NCI-H526 treated with DMSO at 0.1 percent for 48 hours (cell line): ENCODE measurements around the gene GAREM2.

ENCODE experiments used
- DNase-seq: peaks from one replicate; lab custom pipeline; 2025; lab: John Stamatoyannopoulos, UW

Gene GAREM2

DNA sequence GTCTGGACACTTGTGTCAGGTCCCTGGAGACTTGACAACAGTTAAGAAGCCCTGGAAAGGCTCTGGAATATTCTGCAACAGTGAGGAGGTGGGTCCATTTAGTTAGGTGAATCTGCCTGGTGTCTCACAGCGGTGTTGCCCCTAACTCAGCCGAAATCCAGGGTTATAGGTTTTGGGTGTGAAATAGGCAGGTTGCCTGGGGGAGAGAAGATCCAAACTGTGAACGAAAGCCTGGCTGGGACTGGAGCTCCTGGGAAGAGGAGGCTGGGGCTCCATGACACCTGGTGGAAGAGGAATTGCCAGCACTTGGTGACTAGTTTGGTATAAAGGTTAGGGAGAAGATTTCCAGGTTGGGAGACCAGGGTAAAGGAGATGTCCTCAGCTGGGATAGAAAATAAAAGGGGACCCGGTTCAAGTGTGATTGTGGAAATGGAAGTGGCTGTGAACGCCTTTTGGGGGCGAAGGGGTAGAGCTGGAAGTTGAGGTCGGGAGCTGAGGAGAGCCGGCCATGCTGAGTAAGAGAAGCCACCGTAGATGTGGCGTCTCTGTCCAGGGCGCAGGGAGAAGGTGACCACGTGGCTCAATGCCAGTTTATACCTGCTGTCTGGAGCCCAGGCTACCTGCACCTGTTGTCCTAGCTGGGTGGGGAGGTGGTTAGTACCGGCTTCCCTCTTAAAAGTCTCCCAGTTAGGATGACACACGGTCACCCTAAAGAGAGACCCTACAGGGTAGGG, 3.0 kb upstream of the GAREM2 start:
- no peak for DNase-seq

GRCh38 chr2:26170795-26171194, 2.1 kb upstream of the GAREM2 start:
- no peak for DNase-seq

DNA sequence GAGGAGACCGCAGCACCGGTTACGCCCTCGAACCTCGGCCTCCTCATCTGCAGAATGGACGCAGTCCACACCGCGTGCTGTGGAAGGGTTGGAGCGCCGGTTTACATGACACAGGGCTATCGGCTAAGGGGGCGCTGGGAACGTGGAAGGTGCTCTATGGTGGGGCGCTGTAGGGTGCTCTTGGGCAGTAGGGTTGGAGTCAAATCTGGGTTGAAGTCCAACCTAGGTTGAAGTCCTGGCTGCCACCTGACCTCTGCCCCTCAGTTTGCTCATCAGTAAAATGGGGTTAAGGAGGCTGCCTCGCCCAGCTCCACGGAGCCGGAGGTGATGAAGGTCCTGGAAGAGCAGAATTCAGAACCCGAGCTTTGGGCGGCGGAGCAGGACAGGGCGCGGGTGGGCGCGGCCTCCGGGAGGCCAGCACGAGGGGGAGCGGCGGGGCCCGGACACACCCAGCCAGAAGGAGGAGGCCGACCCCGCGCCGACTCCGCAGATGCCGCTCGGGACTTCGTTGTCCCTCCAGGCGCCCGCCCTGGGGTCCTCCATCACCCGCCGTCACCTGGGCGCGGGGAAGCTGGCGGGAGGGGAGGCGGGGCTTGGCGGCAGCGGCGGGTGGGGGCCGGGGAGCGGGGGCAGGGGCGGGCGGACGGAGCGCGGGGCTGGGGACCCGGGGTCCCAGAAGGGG, 558 bp upstream of the GAREM2 start:
- no peak for DNase-seq

- no peak for DNase-seq
Observed at GRCh38 chr2:26173776-26174482, 1.0 kb downstream of the GAREM2 start.

GRCh38 chr2:26174691-26175465, 2.0 kb downstream of the GAREM2 start:
- no peak for DNase-seq

- no peak for DNase-seq
Observed at GRCh38 chr2:26175466-26176278, 2.8 kb downstream of the GAREM2 start.

GRCh38 chr2:26176279-26176615, 3.4 kb downstream of the GAREM2 start:
- DNase-seq = no peak

- DNase-seq = no peak
Observed at GRCh38 chr2:26177122-26177521, 4.2 kb downstream of the GAREM2 start.

- no peak for DNase-seq
Observed at GRCh38 chr2:26178246-26178645, 5.4 kb downstream of the GAREM2 start.

GRCh38 chr2:26178746-26179436, 6.0 kb downstream of the GAREM2 start:
- no peak for DNase-seq

DNA sequence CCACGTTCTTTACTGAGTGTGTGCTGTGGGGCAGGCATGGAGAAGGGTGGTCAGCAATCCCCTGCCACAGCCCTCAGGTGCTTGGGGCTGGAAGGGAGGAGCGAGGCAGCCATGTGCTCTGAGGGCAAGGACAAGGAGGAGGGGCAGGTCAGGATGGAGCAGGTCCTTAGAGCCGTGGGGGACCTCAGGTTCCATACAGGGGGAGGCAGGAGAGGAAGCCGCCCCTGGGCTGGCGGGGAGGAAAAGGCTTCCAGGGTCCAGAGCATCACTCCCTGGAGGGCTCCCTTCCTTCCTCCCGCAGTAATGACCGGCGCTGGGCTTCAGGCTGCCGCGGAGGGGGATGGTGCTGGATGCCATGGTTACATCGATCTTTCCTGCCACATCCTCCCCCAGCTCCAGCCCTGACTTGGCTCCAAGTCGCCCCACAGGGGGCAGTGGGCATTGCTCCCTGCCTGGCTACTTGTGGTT, 6.6 kb downstream of the GAREM2 start:
- DNase-seq = no peak

DNA sequence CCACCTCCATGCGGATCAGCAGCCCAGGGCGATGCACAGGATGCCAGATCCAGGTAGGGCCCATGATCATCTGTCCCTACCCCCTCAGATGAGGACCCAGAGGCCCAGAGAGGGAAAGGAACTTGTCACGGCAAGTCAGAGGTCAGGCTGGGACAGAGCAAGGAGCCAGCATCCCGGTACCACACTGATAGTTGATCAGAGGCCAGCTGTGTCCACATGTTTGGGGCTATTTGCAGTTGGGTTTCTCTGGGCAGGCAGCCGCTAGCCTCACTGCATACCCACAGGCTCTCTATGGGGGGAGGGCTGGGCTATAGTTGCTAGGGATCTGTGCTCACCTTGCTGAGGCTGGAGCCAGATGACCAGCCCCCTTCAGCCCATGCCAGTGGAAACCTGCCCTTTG, 9.6 kb downstream of the GAREM2 start:
- no peak for DNase-seq

DNA sequence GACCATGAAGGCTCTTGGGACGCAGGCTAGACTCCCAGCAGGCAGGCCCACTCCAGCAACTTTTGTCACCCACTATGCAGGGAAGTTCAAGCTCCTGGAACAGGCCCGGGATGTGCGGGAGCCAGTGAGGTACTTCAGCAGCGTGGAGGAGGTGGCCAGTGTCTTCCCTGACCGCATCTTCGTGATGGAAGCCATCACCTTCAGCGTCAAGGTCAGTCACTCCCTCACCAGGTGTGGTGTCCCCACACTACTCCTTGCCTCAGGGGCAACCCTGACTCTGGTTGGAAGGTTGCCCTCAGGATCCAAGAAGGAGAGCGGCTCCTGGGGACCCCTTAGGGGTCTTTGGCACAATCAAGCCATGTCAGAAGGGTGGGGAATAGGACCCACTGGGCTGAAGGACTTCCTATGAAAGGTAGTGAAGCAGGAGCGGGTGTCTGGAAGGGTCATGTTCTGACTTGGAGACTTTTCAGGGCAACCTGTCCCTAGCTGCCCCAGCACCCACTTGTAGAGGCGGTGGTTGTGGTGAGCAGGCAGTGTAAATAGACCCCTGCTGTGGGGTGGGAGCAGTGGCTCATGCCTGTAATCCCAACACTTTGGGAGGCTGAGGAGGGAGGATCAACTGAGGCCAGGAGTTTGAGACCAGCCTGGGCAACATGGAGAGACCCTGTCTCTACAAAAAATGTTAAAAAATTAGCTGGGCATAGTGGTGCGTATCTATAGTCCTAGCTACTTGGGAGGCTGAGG, 10.2 kb downstream of the GAREM2 start:
- no peak for DNase-seq

- no peak for DNase-seq
Observed at GRCh38 chr2:26184121-26184520, 11.2 kb downstream of the GAREM2 start.

GRCh38 chr2:26184555-26185303, 11.8 kb downstream of the GAREM2 start:
- no peak for DNase-seq

- DNase-seq = no peak
Observed at GRCh38 chr2:26185304-26185928, 12.5 kb downstream of the GAREM2 start.

DNA sequence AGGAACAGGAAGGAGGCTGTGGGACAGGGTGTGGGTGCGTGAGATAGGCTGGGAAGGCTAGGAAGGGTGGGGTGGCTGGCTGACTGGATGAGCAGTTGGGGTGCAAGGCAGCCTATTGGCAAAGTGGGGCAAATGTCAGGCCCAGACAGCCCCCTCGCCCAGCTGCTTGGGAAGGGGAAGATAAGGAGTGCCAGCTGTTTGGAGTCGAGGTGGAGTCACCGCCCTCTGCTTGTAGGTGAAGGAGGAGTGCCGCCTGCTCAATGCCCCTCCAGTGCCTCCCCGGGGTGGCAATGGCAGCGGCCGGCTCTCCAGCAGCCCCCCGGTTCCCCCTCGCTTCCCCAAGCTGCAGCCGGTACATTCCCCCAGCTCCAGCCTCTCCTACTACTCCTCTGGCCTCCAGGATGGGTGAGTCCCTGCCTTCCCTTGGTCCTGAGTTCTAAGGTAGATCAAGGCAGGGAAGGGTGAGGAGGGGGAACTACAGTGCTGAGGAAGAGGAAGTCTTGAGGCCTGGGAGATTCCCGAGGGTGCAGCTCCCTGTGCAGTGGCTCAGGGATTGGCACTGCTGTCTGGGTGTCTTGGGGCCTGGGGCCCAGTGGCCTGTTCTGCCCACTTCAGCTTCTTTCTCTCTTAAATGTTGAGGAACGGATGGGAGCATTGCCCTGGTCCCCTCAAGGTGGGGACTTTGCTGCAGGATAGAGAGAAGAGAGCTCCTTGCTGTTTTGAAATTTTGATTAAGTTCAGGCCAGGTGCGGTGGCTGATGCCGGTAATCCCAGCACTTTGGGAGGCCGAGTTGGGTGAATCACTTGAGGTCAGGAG, 13.3 kb downstream of the GAREM2 start:
- DNase-seq = no peak

DNA sequence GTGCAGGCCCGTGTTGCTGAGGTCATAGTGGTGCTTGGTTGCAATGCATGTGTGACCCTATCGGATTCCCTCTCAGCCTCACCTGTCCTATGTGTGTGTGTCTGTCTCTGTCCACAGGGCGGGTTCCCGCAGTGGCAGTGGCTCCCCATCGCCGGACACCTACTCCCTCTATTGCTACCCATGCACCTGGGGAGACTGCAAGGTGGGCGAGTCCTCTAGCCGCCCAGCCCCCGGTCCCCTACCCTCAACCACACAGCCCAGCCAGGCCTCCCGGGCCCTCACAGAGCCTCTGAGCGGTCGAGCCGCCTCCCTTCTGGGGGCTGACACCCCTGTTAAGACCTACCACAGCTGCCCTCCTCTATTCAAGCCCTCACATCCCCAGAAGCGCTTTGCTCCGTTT, 14.2 kb downstream of the GAREM2 start:
- no peak for DNase-seq
